ENCODE data around the gene FEM1C.

The FEM1C gene

GRCh38 chr5:115531787-115532367 lies 12.7 kb downstream of the FEM1C start:
- H3K27ac ChIP-seq (ENCODE audit: low read depth, low read length) = no peak overlapping the region
- no peaks in the 10 kb centered on the region for H3K36me3 ChIP-seq (ENCODE audit: control insufficient read depth, insufficient read depth, low read length)
- H3K4me1 ChIP-seq (ENCODE audit: control insufficient read depth, insufficient read depth, low read length) = peaks cover 15% of the 10 kb centered on the region
- H3K27me3 ChIP-seq (ENCODE audit: control insufficient read depth, insufficient read depth, low read length) = no peaks in the 10 kb centered on the region
- no peak overlapping the region for H3K9ac ChIP-seq (ENCODE audit: low read length)
- H3K4me3 ChIP-seq (ENCODE audit: low read length) = no peak overlapping the region

DNA sequence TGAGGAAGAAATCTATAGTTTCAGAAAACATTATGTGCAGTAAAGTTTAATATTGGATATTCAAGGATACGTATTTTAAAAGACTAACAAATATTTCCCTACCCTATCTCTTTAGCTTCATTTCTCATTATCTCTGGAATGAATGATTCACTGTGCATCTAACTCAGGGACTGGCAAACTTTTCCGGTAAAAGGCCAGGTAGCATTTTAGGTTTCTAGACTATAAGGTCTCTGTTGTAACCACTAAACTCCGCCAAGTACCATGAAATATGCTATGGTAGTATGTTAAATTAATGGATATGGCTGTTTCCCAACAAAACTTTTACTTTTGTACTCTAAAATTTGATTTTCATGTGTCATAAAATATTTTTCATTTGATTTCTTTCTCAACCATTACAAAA lies 13.2 kb downstream of the FEM1C start:
- no peak overlapping the region for H3K9ac ChIP-seq (ENCODE audit: low read length)
- peak overlapping the region; percentile 2 for H3K4me3 ChIP-seq (ENCODE audit: low read length)
- H3K27ac ChIP-seq (ENCODE audit: low read depth, low read length) = no peak overlapping the region
- no peaks in the 10 kb centered on the region for H3K27me3 ChIP-seq (ENCODE audit: control insufficient read depth, insufficient read depth, low read length)
- no peaks in the 10 kb centered on the region for H3K36me3 ChIP-seq (ENCODE audit: control insufficient read depth, insufficient read depth, low read length)
- H3K4me1 ChIP-seq (ENCODE audit: control insufficient read depth, insufficient read depth, low read length) = peaks cover 15% of the 10 kb centered on the region

DNA sequence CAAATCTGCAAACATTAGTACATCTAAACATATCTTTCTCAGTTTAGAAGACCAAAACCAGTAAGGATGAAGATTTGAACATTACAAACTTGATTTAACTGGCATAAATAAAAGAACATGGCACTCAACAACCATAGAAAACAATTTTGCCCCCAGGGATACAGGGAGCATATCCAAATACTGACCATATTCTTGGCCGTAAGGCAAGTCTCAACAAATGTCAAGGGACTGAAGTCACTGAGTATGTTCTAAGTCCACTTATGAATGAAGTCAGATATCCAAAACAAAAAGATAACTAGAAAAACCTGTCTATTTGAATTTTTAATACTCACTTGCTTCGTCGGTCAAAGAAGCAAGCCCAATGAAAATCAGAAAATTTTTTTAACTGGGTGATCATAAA lies 14.1 kb downstream of the FEM1C start:
- Histone ChIP-seq H3K27ac (ENCODE audit: low read depth, low read length) (no peak overlapping the region), H3K36me3 (ENCODE audit: control insufficient read depth, insufficient read depth, low read length) (no peaks in the 10 kb centered on the region), H3K4me3 (ENCODE audit: low read length) (no peak overlapping the region), H3K9ac (ENCODE audit: low read length) (no peak overlapping the region), H3K27me3 (ENCODE audit: control insufficient read depth, insufficient read depth, low read length) (no peaks in the 10 kb centered on the region), H3K4me1 (ENCODE audit: control insufficient read depth, insufficient read depth, low read length) (peaks cover 15% of the 10 kb centered on the region)

GRCh38 chr5:115526604-115527003 lies 18.0 kb downstream of the FEM1C start:
- no peak overlapping the region for H3K9ac ChIP-seq (ENCODE audit: low read length)
- H3K27me3 ChIP-seq (ENCODE audit: control insufficient read depth, insufficient read depth, low read length) = no peaks in the 10 kb centered on the region
- H3K4me1 ChIP-seq (ENCODE audit: control insufficient read depth, insufficient read depth, low read length) = peaks cover 6% of the 10 kb centered on the region
- H3K36me3 ChIP-seq (ENCODE audit: control insufficient read depth, insufficient read depth, low read length) = peaks cover 2% of the 10 kb centered on the region
- no peak overlapping the region for H3K4me3 ChIP-seq (ENCODE audit: low read length)
- no peak overlapping the region for H3K27ac ChIP-seq (ENCODE audit: low read depth, low read length)

- Histone ChIP-seq H3K4me1 (ENCODE audit: control insufficient read depth, insufficient read depth, low read length) (peaks cover 3% of the 10 kb centered on the region), H3K9ac (ENCODE audit: low read length) (no peak overlapping the region), H3K27ac (ENCODE audit: low read depth, low read length) (no peak overlapping the region), H3K36me3 (ENCODE audit: control insufficient read depth, insufficient read depth, low read length) (peaks cover 2% of the 10 kb centered on the region), H3K4me3 (ENCODE audit: low read length) (no peak overlapping the region), H3K27me3 (ENCODE audit: control insufficient read depth, insufficient read depth, low read length) (no peaks in the 10 kb centered on the region)
Observed at GRCh38 chr5:115524199-115524847, 20.3 kb downstream of the FEM1C start.

DNA sequence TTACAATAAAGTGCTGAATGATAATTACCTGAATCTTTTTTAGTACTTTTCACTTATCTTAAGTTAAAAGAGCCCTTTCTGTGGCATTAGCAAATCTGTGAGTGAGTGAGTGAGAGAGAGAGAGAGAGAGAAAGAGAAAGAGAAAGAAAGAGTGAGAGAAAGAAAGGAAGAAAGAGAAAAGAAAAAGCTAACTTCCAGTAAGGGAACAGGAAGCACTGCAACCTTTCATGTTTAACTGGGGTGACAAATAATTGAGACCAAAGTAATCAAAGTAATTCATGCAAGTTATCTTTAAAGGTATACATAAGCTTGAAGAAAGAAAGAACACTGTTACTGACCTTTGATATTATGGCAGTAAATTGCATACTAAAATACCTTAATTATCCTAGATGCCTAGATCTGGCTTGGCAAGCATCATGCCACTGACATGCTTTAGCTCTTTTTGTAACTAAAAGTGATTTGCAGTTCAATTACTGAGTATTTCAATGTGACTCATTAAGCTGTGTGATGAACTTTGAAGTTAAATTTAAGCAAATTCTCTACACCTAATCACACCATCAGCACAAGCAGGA lies 21.7 kb downstream of the FEM1C start:
- H3K36me3 ChIP-seq (ENCODE audit: control insufficient read depth, insufficient read depth, low read length) = peaks cover 2% of the 10 kb centered on the region
- H3K4me1 ChIP-seq (ENCODE audit: control insufficient read depth, insufficient read depth, low read length) = peaks cover 3% of the 10 kb centered on the region
- no peak overlapping the region for H3K27ac ChIP-seq (ENCODE audit: low read depth, low read length)
- H3K4me3 ChIP-seq (ENCODE audit: low read length) = no peak overlapping the region
- no peak overlapping the region for H3K9ac ChIP-seq (ENCODE audit: low read length)
- no peaks in the 10 kb centered on the region for H3K27me3 ChIP-seq (ENCODE audit: control insufficient read depth, insufficient read depth, low read length)

GRCh38 chr5:115520191-115520590 lies 24.4 kb downstream of the FEM1C start:
- no peaks in the 10 kb centered on the region for H3K27me3 ChIP-seq (ENCODE audit: control insufficient read depth, insufficient read depth, low read length)
- H3K4me3 ChIP-seq (ENCODE audit: low read length) = no peak overlapping the region
- H3K36me3 ChIP-seq (ENCODE audit: control insufficient read depth, insufficient read depth, low read length) = peaks cover 1% of the 10 kb centered on the region
- no peak overlapping the region for H3K27ac ChIP-seq (ENCODE audit: low read depth, low read length)
- H3K4me1 ChIP-seq (ENCODE audit: control insufficient read depth, insufficient read depth, low read length) = no peaks in the 10 kb centered on the region
- H3K9ac ChIP-seq (ENCODE audit: low read length) = no peak overlapping the region

- Histone ChIP-seq H3K4me1 (ENCODE audit: control insufficient read depth, insufficient read depth, low read length) (no peaks in the 10 kb centered on the region), H3K36me3 (ENCODE audit: control insufficient read depth, insufficient read depth, low read length) (no peaks in the 10 kb centered on the region), H3K9ac (ENCODE audit: low read length) (no peak overlapping the region), H3K4me3 (ENCODE audit: low read length) (no peak overlapping the region), H3K27ac (ENCODE audit: low read depth, low read length) (no peak overlapping the region), H3K27me3 (ENCODE audit: control insufficient read depth, insufficient read depth, low read length) (no peaks in the 10 kb centered on the region)
Observed at GRCh38 chr5:115516372-115516771, 28.2 kb downstream of the FEM1C start.

DNA sequence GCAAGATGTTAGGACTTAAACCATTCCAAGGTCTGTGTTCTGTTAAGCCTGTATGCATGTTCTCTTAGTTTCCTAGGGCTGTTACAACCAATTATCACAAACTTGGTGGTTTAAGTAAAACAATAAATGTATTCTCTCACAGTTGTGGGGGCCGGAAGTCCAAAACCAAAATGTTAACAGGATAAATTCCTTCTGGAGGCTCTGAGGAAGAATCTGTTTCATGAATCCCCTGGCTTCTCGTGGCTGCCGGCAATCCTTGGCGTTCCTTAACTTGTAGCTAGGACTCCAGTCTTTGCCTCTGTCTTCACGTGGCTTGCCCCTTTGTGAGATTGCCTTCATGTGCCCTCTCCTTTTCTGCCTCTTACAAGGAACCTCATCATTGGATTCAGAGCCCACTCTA lies 30.4 kb downstream of the FEM1C start:
- H3K4me3 ChIP-seq (ENCODE audit: low read length) = no peak overlapping the region
- H3K36me3 ChIP-seq (ENCODE audit: control insufficient read depth, insufficient read depth, low read length) = no peaks in the 10 kb centered on the region
- H3K27ac ChIP-seq (ENCODE audit: low read depth, low read length) = no peak overlapping the region
- no peak overlapping the region for H3K9ac ChIP-seq (ENCODE audit: low read length)
- no peaks in the 10 kb centered on the region for H3K4me1 ChIP-seq (ENCODE audit: control insufficient read depth, insufficient read depth, low read length)
- H3K27me3 ChIP-seq (ENCODE audit: control insufficient read depth, insufficient read depth, low read length) = no peaks in the 10 kb centered on the region

- Histone ChIP-seq H3K27ac (ENCODE audit: low read depth, low read length) (no peak overlapping the region), H3K9ac (ENCODE audit: low read length) (no peak overlapping the region), H3K4me1 (ENCODE audit: control insufficient read depth, insufficient read depth, low read length) (no peaks in the 10 kb centered on the region), H3K4me3 (ENCODE audit: low read length) (no peak overlapping the region), H3K27me3 (ENCODE audit: control insufficient read depth, insufficient read depth, low read length) (no peaks in the 10 kb centered on the region), H3K36me3 (ENCODE audit: control insufficient read depth, insufficient read depth, low read length) (no peaks in the 10 kb centered on the region)
Observed at GRCh38 chr5:115511632-115512031, 32.9 kb downstream of the FEM1C start.

DNA sequence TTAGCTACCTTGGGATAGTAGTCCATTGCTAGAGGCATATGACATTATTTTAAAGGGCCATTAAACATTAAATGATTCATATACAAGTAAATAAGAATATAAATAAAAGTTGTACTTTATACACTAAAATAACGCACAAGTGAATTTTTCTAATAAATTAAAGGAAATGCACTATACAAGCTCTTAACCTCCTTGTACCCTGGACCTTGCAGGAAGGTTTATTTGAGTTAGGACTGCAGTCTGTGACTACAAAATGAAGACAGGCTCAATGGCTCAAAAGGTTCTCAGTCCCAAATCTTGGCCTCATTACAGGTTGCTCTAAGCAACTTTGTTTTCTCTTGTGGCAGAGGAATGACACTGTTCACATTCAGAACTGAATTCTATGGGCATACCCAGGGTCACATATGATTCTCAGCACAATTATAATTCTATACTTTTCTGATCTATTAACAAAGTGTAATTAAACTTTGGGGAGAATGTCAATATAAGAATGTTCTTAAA lies 34.4 kb downstream of the FEM1C start:
- H3K27me3 ChIP-seq (ENCODE audit: control insufficient read depth, insufficient read depth, low read length) = no peaks in the 10 kb centered on the region
- no peaks in the 10 kb centered on the region for H3K36me3 ChIP-seq (ENCODE audit: control insufficient read depth, insufficient read depth, low read length)
- H3K4me1 ChIP-seq (ENCODE audit: control insufficient read depth, insufficient read depth, low read length) = no peaks in the 10 kb centered on the region
- no peak overlapping the region for H3K27ac ChIP-seq (ENCODE audit: low read depth, low read length)
- no peak overlapping the region for H3K9ac ChIP-seq (ENCODE audit: low read length)
- no peak overlapping the region for H3K4me3 ChIP-seq (ENCODE audit: low read length)

DNA sequence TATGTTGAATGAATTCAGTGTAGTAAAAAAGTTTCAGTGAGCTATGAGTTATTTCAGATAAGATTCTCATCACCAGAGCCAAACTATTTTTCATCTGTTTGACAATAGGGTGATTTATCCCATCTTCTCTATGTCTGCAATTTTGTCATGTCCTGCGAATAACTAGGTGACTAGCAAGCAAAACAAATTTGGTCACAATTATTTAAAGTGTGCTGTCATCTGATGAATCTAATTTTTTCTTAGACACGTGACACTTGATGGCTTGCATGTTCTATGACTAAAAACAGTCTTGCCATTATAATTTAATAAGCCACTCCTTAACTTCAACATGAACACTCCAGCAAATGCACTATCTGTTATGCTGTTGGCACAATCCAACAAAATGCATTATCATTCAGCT lies 35.0 kb downstream of the FEM1C start:
- no peak overlapping the region for H3K4me3 ChIP-seq (ENCODE audit: low read length)
- H3K4me1 ChIP-seq (ENCODE audit: control insufficient read depth, insufficient read depth, low read length) = no peaks in the 10 kb centered on the region
- no peaks in the 10 kb centered on the region for H3K27me3 ChIP-seq (ENCODE audit: control insufficient read depth, insufficient read depth, low read length)
- H3K36me3 ChIP-seq (ENCODE audit: control insufficient read depth, insufficient read depth, low read length) = no peaks in the 10 kb centered on the region
- H3K9ac ChIP-seq (ENCODE audit: low read length) = no peak overlapping the region
- H3K27ac ChIP-seq (ENCODE audit: low read depth, low read length) = no peak overlapping the region

GRCh38 chr5:115507681-115508080 lies 36.9 kb downstream of the FEM1C start:
- H3K4me1 ChIP-seq (ENCODE audit: control insufficient read depth, insufficient read depth, low read length) = no peaks in the 10 kb centered on the region
- H3K36me3 ChIP-seq (ENCODE audit: control insufficient read depth, insufficient read depth, low read length) = no peaks in the 10 kb centered on the region
- H3K27ac ChIP-seq (ENCODE audit: low read depth, low read length) = no peak overlapping the region
- no peak overlapping the region for H3K4me3 ChIP-seq (ENCODE audit: low read length)
- no peaks in the 10 kb centered on the region for H3K27me3 ChIP-seq (ENCODE audit: control insufficient read depth, insufficient read depth, low read length)
- H3K9ac ChIP-seq (ENCODE audit: low read length) = no peak overlapping the region

Measured in rectal smooth muscle tissue (tissue), 1 donor.